ENCODE results near the gene CALM3.

- TF ChIP-seq POLR2AphosphoS5 (IDR thresholded peaks at IDR 0.05; ENCODE audit: low read depth, low read length) (no peak), REST (IDR thresholded peaks at IDR 0.05; ENCODE audit: low read depth, low read length) (no peak), USF2 (IDR thresholded peaks at IDR 0.05; ENCODE audit: borderline replicate concordance, low read depth, low read length) (no peak), NRF1 (IDR thresholded peaks at IDR 0.05; ENCODE audit: low read depth, low read length) (no peak), FOXM1 (IDR thresholded peaks at IDR 0.05; ENCODE audit: low read depth) (no peak), CTCF (IDR thresholded peaks at IDR 0.05) (no peak), EP300 (IDR thresholded peaks at IDR 0.05; ENCODE audit: borderline replicate concordance in 1 of 2, low read depth in 1 of 2, low read length in 1 of 2) (no peak), FOXJ3 (CRISPR knock-in tag; IDR thresholded peaks at IDR 0.05) (no peak), TAF1 (IDR thresholded peaks at IDR 0.05; ENCODE audit: borderline replicate concordance, low read depth, low read length) (no peak), YY1 (IDR thresholded peaks at IDR 0.05; ENCODE audit: low read depth) (no peak)
Measured at GRCh38 chr19:46605356-46605821, 4.3 kb downstream of the CALM3 start.
